Gastroesophageal sphincter (tissue), 4 donors: Measurements from ENCODE around the gene NRXN2. TPM values are rescaled to one million over a fixed set of nuclear protein-coding genes. Genes with fewer than 3 reads are reported as not detected.

ENCODE experiments used
- ATAC-seq: fragments of 150-250 bp; one replicate; pipeline ENCODE4 v1.9.1; 2016; ENCODE audit warnings: mild to moderate bottlenecking, moderate library complexity
- H3K27ac ChIP-seq, 4 donors: fragments of 200-600 bp; sonication (generic) in 3 of 4; 1 replicate in 3 of 4; 2 replicates in 1 of 4; pipeline ENCODE4 v1.5.1; 2016 to 2019
- H3K27me3 ChIP-seq: fragments of 200-600 bp; sonication (generic); one replicate; pipeline ENCODE4 v1.5.1; 2019
- H3K36me3 ChIP-seq, 2 donors: fragments of 200-600 bp; sonication (generic); one replicate each; pipeline ENCODE4 v1.5.1; 2019; ENCODE audit warnings: control low read depth in 1 of 2
- H3K4me1 ChIP-seq, 3 donors: fragments of 200-600 bp; sonication (generic); 1 replicate in 2 of 3; 2 replicates in 1 of 3; pipeline ENCODE4 v1.5.1; 2016 to 2019; ENCODE audit warnings: control low read depth in 2 of 3
- H3K4me3 ChIP-seq, 2 donors: fragments of 200-600 bp; sonication (generic); one replicate each; pipeline ENCODE4 v1.5.1; 2019; ENCODE audit warnings: mild to moderate bottlenecking in 1 of 2, moderate library complexity in 1 of 2
- H3K9me3 ChIP-seq, 3 donors: fragments of 200-600 bp; sonication (generic); one replicate each; pipeline ENCODE4 v1.5.1; 2017 to 2019; ENCODE audit warnings: control low read depth in 2 of 3
- EP300 ChIP-seq: sonication (generic); formaldehyde crosslinking; IDR thresholded peaks from one replicate; pipeline ENCODE4 v1.6.1; 2017; ENCODE audit warnings: antibody characterized with exemption, mild to moderate bottlenecking
- POLR2A ChIP-seq, 2 donors: fragments of 450-650 bp; IDR thresholded peaks; one replicate each; pipeline ENCODE4 v1.6.1; 2017; ENCODE audit warnings: antibody characterized with exemption in 2 of 2, mild to moderate bottlenecking in 2 of 2, moderate library complexity in 1 of 2
- POLR2AphosphoS5 ChIP-seq: sonication (generic); formaldehyde crosslinking; IDR thresholded peaks from one replicate; pipeline ENCODE4 v1.6.1; 2017; ENCODE audit warnings: antibody characterized with exemption
- WGBS, 2 donors: methylation state at CpG; one replicate each; pipeline ENCODE4 v1.1.5; 2018; ENCODE audit warnings: low coverage in 1 of 2; 5-methylcytosine and 5-hydroxymethylcytosine counted together
- total RNA-seq, 4 donors: library from RNA; depleted of rRNA; stranded (reverse); fragments of >200 nt; gene quantifications; one replicate each; pipeline ENCODE4 v1.1.0, GENCODE V29; 2016
- TF ChIP-seq, protein P1 (sequence below), 4 experiments: fragments of 200-600 bp in 2 of 4; fragments of 450-650 bp in 2 of 4; sonication (generic) in 1 of 4; IDR thresholded peaks; one replicate each; pipeline ENCODE4 v1.5.1; 2017 to 2019; ENCODE audit warnings: antibody characterized with exemption in 4 of 4, mild to moderate bottlenecking in 2 of 4, moderate library complexity in 2 of 4

Gene NRXN2
- total RNA-seq, 4 donors from 2014 or later = 3.4 to 25.4 (median 5.0) TPM

DNA sequence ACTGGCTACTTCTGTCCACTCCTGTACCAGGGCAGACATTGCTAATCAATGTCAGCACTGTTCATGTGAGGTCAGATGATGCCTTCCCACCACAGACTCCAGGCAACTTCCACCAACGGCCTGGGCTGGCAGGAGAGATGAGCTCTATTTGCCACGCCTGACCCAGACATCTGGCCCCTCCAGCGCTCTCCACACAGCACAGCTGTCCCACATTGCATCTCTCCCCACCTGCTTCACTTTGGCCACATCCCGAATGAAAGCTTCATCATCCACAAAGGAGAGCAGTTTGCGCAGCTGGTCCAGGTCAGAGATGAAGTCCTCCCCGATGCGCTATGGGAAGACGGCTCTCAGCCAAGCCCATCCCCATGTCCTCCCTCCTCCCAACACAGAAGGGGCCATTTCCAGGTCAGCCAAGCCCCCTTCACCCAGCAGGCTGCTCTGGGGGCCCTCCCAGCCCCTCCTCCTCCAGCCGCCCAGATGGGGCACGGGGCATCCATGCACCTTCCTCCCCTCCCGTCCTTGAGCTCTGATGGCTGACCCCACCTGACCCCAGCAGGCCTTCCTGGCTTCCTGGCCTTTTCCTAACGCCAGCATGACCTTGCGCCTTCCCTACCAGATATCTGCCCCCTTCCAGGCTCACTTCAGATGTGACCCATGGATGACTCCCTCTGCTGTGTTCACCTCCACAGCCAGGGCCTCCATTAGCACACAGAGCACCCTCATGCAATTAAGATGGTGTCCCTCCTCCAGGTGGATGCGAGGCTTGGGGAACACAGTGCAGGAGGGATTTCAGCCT is 29.4 kb upstream of the NRXN2 start:
- Histone ChIP-seq H3K27ac (peak overlapping the region in 3 of 4 donors; percentile 38 to 57 (median 55)), H3K4me1 (peaks cover 0 to 12% (median 0%) of the 10 kb centered on the region in 3 donors), H3K9me3 (no peaks in the 10 kb centered on the region), H3K4me3 (no peak overlapping the region), H3K27me3 (no peaks in the 10 kb centered on the region), H3K36me3 (peaks cover 0 to 63% of the 10 kb centered on the region in 2 donors)
- no peak for ATAC-seq
- 70 to 79% methylated on average over 5 to 7 of the region's 14 CpGs for WGBS, 2 donors
- TF ChIP-seq POLR2A (IDR thresholded peaks at IDR 0.05) (no peak), POLR2AphosphoS5 (no peak), EP300 (no peak)
- TF ChIP-seq, protein P1, sequence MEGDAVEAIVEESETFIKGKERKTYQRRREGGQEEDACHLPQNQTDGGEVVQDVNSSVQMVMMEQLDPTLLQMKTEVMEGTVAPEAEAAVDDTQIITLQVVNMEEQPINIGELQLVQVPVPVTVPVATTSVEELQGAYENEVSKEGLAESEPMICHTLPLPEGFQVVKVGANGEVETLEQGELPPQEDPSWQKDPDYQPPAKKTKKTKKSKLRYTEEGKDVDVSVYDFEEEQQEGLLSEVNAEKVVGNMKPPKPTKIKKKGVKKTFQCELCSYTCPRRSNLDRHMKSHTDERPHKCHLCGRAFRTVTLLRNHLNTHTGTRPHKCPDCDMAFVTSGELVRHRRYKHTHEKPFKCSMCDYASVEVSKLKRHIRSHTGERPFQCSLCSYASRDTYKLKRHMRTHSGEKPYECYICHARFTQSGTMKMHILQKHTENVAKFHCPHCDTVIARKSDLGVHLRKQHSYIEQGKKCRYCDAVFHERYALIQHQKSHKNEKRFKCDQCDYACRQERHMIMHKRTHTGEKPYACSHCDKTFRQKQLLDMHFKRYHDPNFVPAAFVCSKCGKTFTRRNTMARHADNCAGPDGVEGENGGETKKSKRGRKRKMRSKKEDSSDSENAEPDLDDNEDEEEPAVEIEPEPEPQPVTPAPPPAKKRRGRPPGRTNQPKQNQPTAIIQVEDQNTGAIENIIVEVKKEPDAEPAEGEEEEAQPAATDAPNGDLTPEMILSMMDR (IDR thresholded peaks at IDR 0.05) = no peak

DNA sequence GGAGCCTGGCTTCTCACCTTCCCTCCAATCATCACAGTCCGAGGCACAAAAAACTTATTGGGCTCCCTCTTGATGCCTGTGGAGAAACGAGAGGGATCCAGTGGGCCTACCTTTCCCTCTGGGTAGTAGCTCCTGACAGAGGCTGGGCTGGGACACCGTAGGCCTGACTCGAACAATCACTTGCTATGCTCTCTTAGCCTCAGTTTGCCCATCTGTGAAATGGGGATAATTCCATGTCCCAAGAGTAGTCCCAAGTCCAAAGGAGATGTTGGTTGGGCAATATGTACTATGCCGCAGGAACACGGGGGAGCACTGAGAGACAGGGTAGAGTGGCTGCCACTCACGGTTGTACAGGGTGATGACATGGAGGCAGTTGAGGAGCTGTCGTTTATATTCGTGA is 28.6 kb upstream of the NRXN2 start:
- 80 to 87% methylated on average over 2 to 4 of the region's 9 CpGs for WGBS, 2 donors
- H3K9me3 ChIP-seq = no peaks in the 10 kb centered on the region
- peaks cover 0 to 12% (median 0%) of the 10 kb centered on the region in 3 donors for H3K4me1 ChIP-seq
- TF ChIP-seq, protein P1 (IDR thresholded peaks at IDR 0.05) = no peak
- TF ChIP-seq POLR2A (IDR thresholded peaks at IDR 0.05) (no peak), EP300 (no peak), POLR2AphosphoS5 (no peak)
- H3K4me3 ChIP-seq = no peak overlapping the region
- peaks cover 0 to 63% of the 10 kb centered on the region in 2 donors for H3K36me3 ChIP-seq
- H3K27me3 ChIP-seq = no peaks in the 10 kb centered on the region
- H3K27ac ChIP-seq = peak overlapping the region in 3 of 4 donors; percentile 38 to 57 (median 55)
- ATAC-seq = no peak

DNA sequence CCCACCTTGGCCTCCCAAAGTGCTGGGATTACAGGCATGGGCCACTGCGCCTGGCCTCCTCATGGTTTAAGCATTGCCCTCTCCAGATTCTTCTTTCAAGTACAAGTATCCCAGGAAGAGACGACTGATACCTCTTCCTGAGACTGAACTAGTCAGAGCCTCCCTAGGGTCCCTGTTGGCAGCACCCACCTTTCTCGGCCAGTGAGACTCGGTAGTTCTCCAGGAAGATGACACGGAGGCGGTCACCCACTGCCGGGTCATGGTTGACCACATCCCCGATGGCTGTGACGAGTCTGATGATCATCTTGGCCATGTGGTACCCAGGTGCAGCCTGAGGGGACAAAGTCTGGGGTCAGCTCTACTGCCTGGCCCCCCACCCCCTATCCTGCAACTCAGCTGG is 28.1 kb upstream of the NRXN2 start:
- ATAC-seq = no peak
- H3K9me3 ChIP-seq = no peaks in the 10 kb centered on the region
- peak overlapping the region in 3 of 4 donors; percentile 38 to 57 (median 55) for H3K27ac ChIP-seq
- peaks cover 0 to 63% of the 10 kb centered on the region in 2 donors for H3K36me3 ChIP-seq
- no peak for TF ChIP-seq POLR2A (IDR thresholded peaks at IDR 0.05)
- no peak for TF ChIP-seq POLR2AphosphoS5
- TF ChIP-seq EP300 = no peak
- TF ChIP-seq, protein P1 (IDR thresholded peaks at IDR 0.05) = no peak
- no peak overlapping the region for H3K4me3 ChIP-seq
- WGBS, 2 donors = 100% methylated on average over 1 of the region's 9 CpGs; no CpG with 5 or more reads in 1 of the 2 donors
- no peaks in the 10 kb centered on the region for H3K27me3 ChIP-seq
- peaks cover 0 to 17% (median 0%) of the 10 kb centered on the region in 3 donors for H3K4me1 ChIP-seq

DNA sequence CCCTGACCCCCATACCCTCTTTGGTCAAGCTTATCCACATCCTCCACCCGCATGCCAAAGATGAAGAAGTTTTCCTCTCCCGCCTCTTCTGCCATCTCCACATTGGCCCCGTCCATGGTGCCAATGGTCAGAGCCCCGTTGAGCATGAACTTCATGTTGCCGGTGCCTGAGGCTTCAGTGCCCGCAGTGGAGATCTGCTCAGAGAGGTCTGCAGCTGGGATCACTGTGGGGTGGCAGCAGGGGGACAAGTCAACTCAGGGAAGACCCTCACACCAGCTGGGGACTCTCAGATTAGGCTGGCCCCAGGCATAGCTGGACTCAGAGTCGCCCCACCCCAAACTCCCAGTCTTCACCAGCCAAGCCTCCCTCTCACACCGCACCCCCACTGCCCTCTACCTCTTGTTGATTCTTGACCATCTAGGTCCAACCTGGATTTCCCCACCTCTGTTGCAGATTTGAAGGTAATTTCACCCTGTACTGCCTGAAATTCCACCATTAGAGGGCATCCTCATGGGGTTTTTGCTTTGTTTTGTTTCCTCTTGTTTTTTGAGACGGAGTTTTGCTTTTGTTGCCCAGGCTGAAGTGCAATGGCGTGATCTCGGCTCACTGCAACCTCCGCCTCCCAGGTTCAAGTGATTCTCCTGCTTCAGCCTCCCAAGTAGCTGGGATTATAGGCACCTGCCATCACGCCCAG is 27.5 kb upstream of the NRXN2 start:
- H3K27me3 ChIP-seq = no peaks in the 10 kb centered on the region
- peaks cover 0 to 23% (median 0%) of the 10 kb centered on the region in 3 donors for H3K4me1 ChIP-seq
- peak overlapping the region in 2 of 4 donors; percentile 38 to 55 for H3K27ac ChIP-seq
- no peak for TF ChIP-seq POLR2A (IDR thresholded peaks at IDR 0.05)
- TF ChIP-seq EP300 = no peak
- TF ChIP-seq, protein P1 (IDR thresholded peaks at IDR 0.05) = no peak
- no peak overlapping the region for H3K4me3 ChIP-seq
- no peak for ATAC-seq
- WGBS, 2 donors = 94% methylated on average over 9 of the region's 13 CpGs; no CpG with 5 or more reads in 1 of the 2 donors
- H3K9me3 ChIP-seq = no peaks in the 10 kb centered on the region
- H3K36me3 ChIP-seq = peaks cover 0 to 63% of the 10 kb centered on the region in 2 donors
